HepG2 (cell line): ENCODE results near the gene BRD3. TPM values are rescaled to one million over a fixed set of nuclear protein-coding genes. Genes with fewer than 3 reads are reported as not detected.

Experiments used
- AGO2 ChIP-seq: fragments of 200-400 bp; formaldehyde crosslinking; optimal IDR thresholded peaks from 2 replicates; pipeline ENCODE3; 2017; ENCODE audit warnings: mild to moderate bottlenecking, low read depth, low read length, moderate library complexity
- BHLHE40 ChIP-seq: IDR thresholded peaks from 2 replicates; pipeline ENCODE4 v1.6.1; 2011; ENCODE audit warnings: low read length, improper control_type of control experiment
- DR1 ChIP-seq: sonication (generic); formaldehyde crosslinking; IDR thresholded peaks from 2 replicates; pipeline ENCODE4 v1.8.0; 2021; ENCODE audit warnings: mild to moderate bottlenecking, missing genetic modification reagents, inconsistent platforms
- MATR3 ChIP-seq: sonication (generic); formaldehyde crosslinking; IDR thresholded peaks from 2 replicates; pipeline ENCODE4 v1.4.0; 2020; ENCODE audit warnings: missing genetic modification reagents
- MAZ ChIP-seq, 2 experiments: sonication (generic) in 1 of 2; formaldehyde crosslinking in 1 of 2; IDR thresholded peaks; 2 replicates each; pipeline versions ENCODE4 v1.5.0 to v1.6.1; 2012 to 2020; ENCODE audit warnings: low read depth in 2 of 2, mild to moderate bottlenecking in 2 of 2, borderline replicate concordance in 1 of 2, improper control_type of control experiment in 1 of 2, low read length in 1 of 2, missing genetic modification reagents in 1 of 2, moderate library complexity in 1 of 2
- MTA3 ChIP-seq: sonication (generic); formaldehyde crosslinking; IDR thresholded peaks from 2 replicates; pipeline ENCODE4 v1.4.0; 2020; ENCODE audit warnings: missing genetic modification reagents
- MXI1 ChIP-seq: IDR thresholded peaks from 3 replicates; pipeline ENCODE4 v1.6.1; 2012; ENCODE audit warnings: low read depth, low read length, inconsistent platforms, borderline replicate concordance
- RXRB ChIP-seq: IDR thresholded peaks from 2 replicates; pipeline ENCODE4 v1.6.1; 2016; ENCODE audit warnings: borderline replicate concordance, missing genetic modification reagents, missing compliant biosample characterization
- SP4 ChIP-seq: sonication (generic); formaldehyde crosslinking; IDR thresholded peaks from 2 replicates; pipeline ENCODE4 v1.8.1; 2023; ENCODE audit warnings: mild to moderate bottlenecking, missing genetic modification reagents
- TSC22D2 ChIP-seq: sonication (generic); formaldehyde crosslinking; IDR thresholded peaks from 2 replicates; pipeline ENCODE4 v1.5.1; 2020; ENCODE audit warnings: missing genetic modification reagents, mild to moderate bottlenecking, borderline replicate concordance
- ZBTB3 ChIP-seq: sonication (generic); formaldehyde crosslinking; IDR thresholded peaks from 2 replicates; pipeline ENCODE4 v1.4.0; 2020; ENCODE audit warnings: low read depth, mild to moderate bottlenecking, moderate library complexity, missing genetic modification reagents, borderline replicate concordance
- ZNF143 ChIP-seq: sonication (generic); formaldehyde crosslinking; IDR thresholded peaks from 2 replicates; pipeline ENCODE4 v1.4.0; 2020; ENCODE audit warnings: missing genetic modification reagents
- ZNF263 ChIP-seq: sonication (generic); formaldehyde crosslinking; IDR thresholded peaks from 2 replicates; pipeline ENCODE4 v1.4.0; 2020; ENCODE audit warnings: missing genetic modification reagents
- ZNF335 ChIP-seq: sonication (generic); formaldehyde crosslinking; IDR thresholded peaks from 2 replicates; pipeline ENCODE4 v1.4.0; 2020; ENCODE audit warnings: missing genetic modification reagents
- ZNF672 ChIP-seq: sonication (generic); formaldehyde crosslinking; IDR thresholded peaks from 2 replicates; pipeline ENCODE4 v1.8.1; 2022; ENCODE audit warnings: missing genetic modification reagents
- ZNF816 ChIP-seq: sonication (generic); formaldehyde crosslinking; IDR thresholded peaks from 2 replicates; pipeline ENCODE4 v1.8.0; 2022; ENCODE audit warnings: missing genetic modification reagents, mild to moderate bottlenecking, borderline replicate concordance
- ZSCAN29 ChIP-seq: sonication (generic); formaldehyde crosslinking; conservative IDR thresholded peaks from 2 replicates; pipeline ENCODE4 v1.4.0; 2020; ENCODE audit warnings: mild to moderate bottlenecking, missing genetic modification reagents
- polyA plus RNA-seq, 8 experiments: library from polyadenylated mRNA; depleted of rRNA in 3 of 8; stranded (reverse) in 7 of 8; unstranded in 1 of 8; fragments of >200 nt; fragmentation: Illumina TruSeq in 4 of 8; extraction: Trizol in 4 of 8; gene quantifications; 2 replicates each; pipeline versions ENCODE4 v1.2.1 to v1.2.3, GENCODE V29; 2011 to 2016; ENCODE audit warnings: low read depth in 4 of 8, missing spikeins in 1 of 8, mixed read lengths in 1 of 8; ENCODE audit not compliant: insufficient read depth in 1 of 8
- total RNA-seq, 5 experiments: library from RNA; depleted of rRNA; stranded (reverse); fragments of >200 nt; fragmentation: Illumina TruSeq; extraction: Trizol; gene quantifications; 2 replicates each; pipeline ENCODE4 v1.2.3, GENCODE V29; 2016; ENCODE audit warnings: low read depth in 1 of 5
- TF ChIP-seq, protein P1 (sequence below): IDR thresholded peaks from 2 replicates; pipeline ENCODE4 v1.6.1; 2016; ENCODE audit warnings: missing compliant biosample characterization, missing genetic modification reagents, borderline replicate concordance
- TF ChIP-seq, protein P2 (sequence below): IDR thresholded peaks from 2 replicates; pipeline ENCODE4 v1.6.1; 2016; ENCODE audit warnings: mild to moderate bottlenecking, missing biosample characterization, missing genetic modification reagents
- TF ChIP-seq, protein P3 (sequence below): sonication (generic); formaldehyde crosslinking; IDR thresholded peaks from 2 replicates; pipeline ENCODE4 v1.5.0; 2020; ENCODE audit warnings: missing genetic modification reagents
- TF ChIP-seq, protein P4 (sequence below): sonication (generic); formaldehyde crosslinking; IDR thresholded peaks from 2 replicates; pipeline ENCODE4 v1.4.0; 2020; ENCODE audit warnings: missing genetic modification reagents

The BRD3 gene
- total and polyA plus RNA-seq, 2 of the 13 experiments (the other 11 are each of a cell fraction or from before 2014, with no cell fraction given), result 5.9 to 12.9 TPM

DNA sequence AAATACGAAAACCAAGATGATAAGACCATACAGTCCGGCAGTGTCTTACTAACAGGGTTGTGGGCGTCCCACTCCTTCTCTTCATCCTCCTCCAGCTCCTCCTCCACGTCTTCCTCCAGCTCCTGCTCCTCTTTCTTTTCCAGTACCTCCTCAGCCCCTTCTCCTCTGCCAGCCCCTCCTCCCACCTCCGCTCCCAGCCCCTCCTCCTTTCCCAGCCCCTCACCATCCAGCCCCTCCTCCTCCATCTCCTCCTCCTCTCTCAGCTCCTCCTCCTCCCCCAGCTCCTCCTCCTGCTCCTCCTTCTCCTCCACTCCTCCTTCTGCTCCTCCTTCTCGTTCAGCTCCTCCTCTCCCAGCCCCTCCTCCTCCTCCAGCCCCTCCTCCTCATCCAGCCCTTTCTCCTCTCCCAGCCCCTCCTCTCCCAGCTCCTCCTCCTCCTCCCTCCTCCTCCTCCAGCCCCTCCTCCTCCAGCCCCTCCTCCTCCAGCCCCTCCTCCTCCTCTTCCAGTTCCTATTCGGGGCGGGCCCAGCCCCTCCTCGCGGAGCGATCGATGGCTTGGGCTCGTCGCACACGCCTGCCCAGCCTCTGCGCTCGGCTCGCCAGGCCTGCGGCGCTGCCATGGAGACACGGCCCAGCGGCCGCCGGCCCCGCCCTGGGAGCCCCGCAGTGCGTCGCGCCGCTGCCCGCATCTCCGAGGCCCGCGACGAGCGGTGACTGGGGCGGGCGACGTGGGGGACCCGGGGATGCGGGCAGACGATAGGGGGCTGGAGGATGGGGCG lies 42.8 kb downstream of the BRD3 start, which contains the start of gene BRD3OS (continued):
- TF ChIP-seq ZBTB3 (CRISPR knock-in tag), result no peak
- no peak for TF ChIP-seq TSC22D2 (CRISPR knock-in tag)
- TF ChIP-seq, protein P1, sequence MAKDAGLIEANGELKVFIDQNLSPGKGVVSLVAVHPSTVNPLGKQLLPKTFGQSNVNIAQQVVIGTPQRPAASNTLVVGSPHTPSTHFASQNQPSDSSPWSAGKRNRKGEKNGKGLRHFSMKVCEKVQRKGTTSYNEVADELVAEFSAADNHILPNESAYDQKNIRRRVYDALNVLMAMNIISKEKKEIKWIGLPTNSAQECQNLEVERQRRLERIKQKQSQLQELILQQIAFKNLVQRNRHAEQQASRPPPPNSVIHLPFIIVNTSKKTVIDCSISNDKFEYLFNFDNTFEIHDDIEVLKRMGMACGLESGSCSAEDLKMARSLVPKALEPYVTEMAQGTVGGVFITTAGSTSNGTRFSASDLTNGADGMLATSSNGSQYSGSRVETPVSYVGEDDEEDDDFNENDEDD (CRISPR knock-in tag), result peak; percentile 47; the same call in 1 of the 2 replicates
- no peak for TF ChIP-seq MATR3
- TF ChIP-seq RXRB (CRISPR knock-in tag), result no peak
- TF ChIP-seq ZSCAN29 (CRISPR knock-in tag), result peak; percentile 68; the same call in 1 of the 2 replicates
- peak; percentile 86 for TF ChIP-seq ZNF263 (CRISPR knock-in tag)
- TF ChIP-seq ZNF335, result no peak
- TF ChIP-seq MTA3 (CRISPR knock-in tag), result no peak
- TF ChIP-seq MXI1, result peak; percentile 95; the same call in 2 of the 3 replicates
- TF ChIP-seq DR1, result no peak
- TF ChIP-seq, protein P2, sequence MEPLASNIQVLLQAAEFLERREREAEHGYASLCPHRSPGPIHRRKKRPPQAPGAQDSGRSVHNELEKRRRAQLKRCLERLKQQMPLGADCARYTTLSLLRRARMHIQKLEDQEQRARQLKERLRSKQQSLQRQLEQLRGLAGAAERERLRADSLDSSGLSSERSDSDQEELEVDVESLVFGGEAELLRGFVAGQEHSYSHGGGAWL (CRISPR knock-in tag), result no peak; the same call in 1 of the 2 replicates
- TF ChIP-seq BHLHE40, result no peak
- no peak for TF ChIP-seq AGO2
- TF ChIP-seq, protein P3, sequence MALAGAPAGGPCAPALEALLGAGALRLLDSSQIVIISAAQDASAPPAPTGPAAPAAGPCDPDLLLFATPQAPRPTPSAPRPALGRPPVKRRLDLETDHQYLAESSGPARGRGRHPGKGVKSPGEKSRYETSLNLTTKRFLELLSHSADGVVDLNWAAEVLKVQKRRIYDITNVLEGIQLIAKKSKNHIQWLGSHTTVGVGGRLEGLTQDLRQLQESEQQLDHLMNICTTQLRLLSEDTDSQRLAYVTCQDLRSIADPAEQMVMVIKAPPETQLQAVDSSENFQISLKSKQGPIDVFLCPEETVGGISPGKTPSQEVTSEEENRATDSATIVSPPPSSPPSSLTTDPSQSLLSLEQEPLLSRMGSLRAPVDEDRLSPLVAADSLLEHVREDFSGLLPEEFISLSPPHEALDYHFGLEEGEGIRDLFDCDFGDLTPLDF (CRISPR knock-in tag), result no peak
- peak; percentile 23; the same call in 1 of the 2 replicates for TF ChIP-seq ZNF143
- TF ChIP-seq ZNF816 (CRISPR knock-in tag), result no peak
- TF ChIP-seq, protein P4, sequence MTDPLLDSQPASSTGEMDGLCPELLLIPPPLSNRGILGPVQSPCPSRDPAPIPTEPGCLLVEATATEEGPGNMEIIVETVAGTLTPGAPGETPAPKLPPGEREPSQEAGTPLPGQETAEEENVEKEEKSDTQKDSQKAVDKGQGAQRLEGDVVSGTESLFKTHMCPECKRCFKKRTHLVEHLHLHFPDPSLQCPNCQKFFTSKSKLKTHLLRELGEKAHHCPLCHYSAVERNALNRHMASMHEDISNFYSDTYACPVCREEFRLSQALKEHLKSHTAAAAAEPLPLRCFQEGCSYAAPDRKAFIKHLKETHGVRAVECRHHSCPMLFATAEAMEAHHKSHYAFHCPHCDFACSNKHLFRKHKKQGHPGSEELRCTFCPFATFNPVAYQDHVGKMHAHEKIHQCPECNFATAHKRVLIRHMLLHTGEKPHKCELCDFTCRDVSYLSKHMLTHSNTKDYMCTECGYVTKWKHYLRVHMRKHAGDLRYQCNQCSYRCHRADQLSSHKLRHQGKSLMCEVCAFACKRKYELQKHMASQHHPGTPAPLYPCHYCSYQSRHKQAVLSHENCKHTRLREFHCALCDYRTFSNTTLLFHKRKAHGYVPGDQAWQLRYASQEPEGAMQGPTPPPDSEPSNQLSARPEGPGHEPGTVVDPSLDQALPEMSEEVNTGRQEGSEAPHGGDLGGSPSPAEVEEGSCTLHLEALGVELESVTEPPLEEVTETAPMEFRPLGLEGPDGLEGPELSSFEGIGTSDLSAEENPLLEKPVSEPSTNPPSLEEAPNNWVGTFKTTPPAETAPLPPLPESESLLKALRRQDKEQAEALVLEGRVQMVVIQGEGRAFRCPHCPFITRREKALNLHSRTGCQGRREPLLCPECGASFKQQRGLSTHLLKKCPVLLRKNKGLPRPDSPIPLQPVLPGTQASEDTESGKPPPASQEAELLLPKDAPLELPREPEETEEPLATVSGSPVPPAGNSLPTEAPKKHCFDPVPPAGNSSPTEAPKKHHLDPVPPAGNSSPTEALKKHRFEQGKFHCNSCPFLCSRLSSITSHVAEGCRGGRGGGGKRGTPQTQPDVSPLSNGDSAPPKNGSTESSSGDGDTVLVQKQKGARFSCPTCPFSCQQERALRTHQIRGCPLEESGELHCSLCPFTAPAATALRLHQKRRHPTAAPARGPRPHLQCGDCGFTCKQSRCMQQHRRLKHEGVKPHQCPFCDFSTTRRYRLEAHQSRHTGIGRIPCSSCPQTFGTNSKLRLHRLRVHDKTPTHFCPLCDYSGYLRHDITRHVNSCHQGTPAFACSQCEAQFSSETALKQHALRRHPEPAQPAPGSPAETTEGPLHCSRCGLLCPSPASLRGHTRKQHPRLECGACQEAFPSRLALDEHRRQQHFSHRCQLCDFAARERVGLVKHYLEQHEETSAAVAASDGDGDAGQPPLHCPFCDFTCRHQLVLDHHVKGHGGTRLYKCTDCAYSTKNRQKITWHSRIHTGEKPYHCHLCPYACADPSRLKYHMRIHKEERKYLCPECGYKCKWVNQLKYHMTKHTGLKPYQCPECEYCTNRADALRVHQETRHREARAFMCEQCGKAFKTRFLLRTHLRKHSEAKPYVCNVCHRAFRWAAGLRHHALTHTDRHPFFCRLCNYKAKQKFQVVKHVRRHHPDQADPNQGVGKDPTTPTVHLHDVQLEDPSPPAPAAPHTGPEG (CRISPR knock-in tag), result no peak
- no peak for TF ChIP-seq ZNF672 (CRISPR knock-in tag)
- peak; percentile 95 for TF ChIP-seq SP4 (CRISPR knock-in tag)
- TF ChIP-seq MAZ (IDR thresholded peaks at IDR 0.05; ENCODE audit: borderline replicate concordance, low read depth, low read length), result peak; percentile 78
- peak; percentile 95 for TF ChIP-seq MAZ (CRISPR knock-in tag; IDR thresholded peaks at IDR 0.05; ENCODE audit: low read depth)
